IPS DF 6.9 (cell line): ENCODE measurements around the gene TENM4.
"Not testable (repeated sequence)": the region's sequence is repeated elsewhere in the genome, so short reads cannot be mapped to it uniquely, and the experiment has no call there.

Source experiments
- DNase-seq: peaks from one replicate; pipeline ENCODE4 v3.0.0-alpha.2; 2013; ENCODE audit warnings: low read depth, low spot score
- H3K27ac ChIP-seq: one replicate; pipeline ENCODE4 v1.5.1; 2013; ENCODE audit warnings: low read length, control low read depth
- H3K27me3 ChIP-seq: 2 replicates; pipeline ENCODE4 v1.6.1; 2013; ENCODE audit warnings: mild to moderate bottlenecking, low read length; ENCODE audit not compliant: control insufficient read depth, insufficient read depth
- H3K36me3 ChIP-seq: 2 replicates; pipeline ENCODE4 v1.6.1; 2013; ENCODE audit warnings: low read length; ENCODE audit not compliant: control insufficient read depth, insufficient read depth
- H3K4me1 ChIP-seq: 2 replicates; pipeline ENCODE4 v1.6.1; 2013; ENCODE audit warnings: low read length; ENCODE audit not compliant: control insufficient read depth, insufficient read depth
- H3K4me3 ChIP-seq: 2 replicates; pipeline ENCODE4 v1.5.1; 2013; ENCODE audit warnings: mild to moderate bottlenecking, low read length
- H3K9me3 ChIP-seq: 2 replicates; pipeline ENCODE4 v1.6.1; 2013; ENCODE audit warnings: low read length, inconsistent platforms; ENCODE audit not compliant: control insufficient read depth, insufficient read depth
- WGBS: extraction: QIAGEN DNeasy Blood & Tissue Kit; methylation state at CpG from one replicate; pipeline ENCODE4 v1.1.7; 2013; ENCODE audit warnings: mixed read lengths, missing lambda C conversion rate; ENCODE audit not compliant: insufficient read length, insufficient coverage; 5-methylcytosine and 5-hydroxymethylcytosine counted together

Gene TENM4

GRCh38 chr11:78832226-78832947, 608.4 kb downstream of the TENM4 start:
- H3K27me3 ChIP-seq = no peaks in the 10 kb centered on the region
- H3K4me3 ChIP-seq = no peak overlapping the region
- no CpG with 5 or more reads among the region's 7 CpGs for WGBS
- no peaks in the 10 kb centered on the region for H3K36me3 ChIP-seq
- no peaks in the 10 kb centered on the region for H3K9me3 ChIP-seq
- 0 out of 2 replicates have a peak, but pooled peaks cover 2% of the 10 kb centered on the region for H3K4me1 ChIP-seq
- no peak for DNase-seq
- no peak overlapping the region for H3K27ac ChIP-seq

- Histone ChIP-seq H3K27ac (no peak overlapping the region), H3K4me1 (0 out of 2 replicates have a peak, but pooled peaks cover 2% of the 10 kb centered on the region), H3K4me3 (no peak overlapping the region), H3K36me3 (no peaks in the 10 kb centered on the region), H3K27me3 (no peaks in the 10 kb centered on the region), H3K9me3 (no peaks in the 10 kb centered on the region)
- no peak for DNase-seq
- no CpG with 5 or more reads among the region's 4 CpGs for WGBS
These were observed 609.3 kb downstream of the TENM4 start for GRCh38 chr11:78831571-78831970.

GRCh38 chr11:78830277-78830819, 610.5 kb downstream of the TENM4 start:
- Histone ChIP-seq H3K27me3 (no peaks in the 10 kb centered on the region), H3K27ac (no peak overlapping the region), H3K4me1 (0 out of 2 replicates have a peak, but pooled peaks cover 2% of the 10 kb centered on the region), H3K9me3 (no peaks in the 10 kb centered on the region), H3K4me3 (no peak overlapping the region), H3K36me3 (no peaks in the 10 kb centered on the region)
- no peak for DNase-seq
- WGBS = no CpG with 5 or more reads among the region's 11 CpGs

- no peak for DNase-seq
- H3K4me1 ChIP-seq = 0 out of 2 replicates have a peak, but pooled peaks cover 2% of the 10 kb centered on the region
- no peaks in the 10 kb centered on the region for H3K9me3 ChIP-seq
- H3K27ac ChIP-seq = no peak overlapping the region
- no peak overlapping the region for H3K4me3 ChIP-seq
- H3K27me3 ChIP-seq = no peaks in the 10 kb centered on the region
- no peaks in the 10 kb centered on the region for H3K36me3 ChIP-seq
- no CpG with 5 or more reads among the region's 3 CpGs for WGBS
These were observed 611.7 kb downstream of the TENM4 start for GRCh38 chr11:78829146-78829545.

GRCh38 chr11:78828676-78829075, 612.2 kb downstream of the TENM4 start:
- no peaks in the 10 kb centered on the region for H3K36me3 ChIP-seq
- DNase-seq = no peak
- no CpG with 5 or more reads among the region's 1 CpG for WGBS
- H3K9me3 ChIP-seq = no peaks in the 10 kb centered on the region
- 0 out of 2 replicates have a peak, but pooled peaks cover 2% of the 10 kb centered on the region for H3K4me1 ChIP-seq
- H3K27ac ChIP-seq = no peak overlapping the region
- no peak overlapping the region for H3K4me3 ChIP-seq
- no peaks in the 10 kb centered on the region for H3K27me3 ChIP-seq

- H3K27me3 ChIP-seq, H3K36me3 ChIP-seq, H3K4me3 ChIP-seq, H3K27ac ChIP-seq, H3K9me3 ChIP-seq, DNase-seq, H3K4me1 ChIP-seq: not testable (repeated sequence)
- no CpG with 5 or more reads among the region's 4 CpGs for WGBS
These were observed 613.5 kb downstream of the TENM4 start for GRCh38 chr11:78827291-78827690.

- H3K4me1 ChIP-seq = 0 out of 2 replicates have a peak, but pooled peaks cover 2% of the 10 kb centered on the region
- H3K27me3 ChIP-seq = no peaks in the 10 kb centered on the region
- no peaks in the 10 kb centered on the region for H3K9me3 ChIP-seq
- H3K36me3 ChIP-seq = no peaks in the 10 kb centered on the region
- no peak for DNase-seq
- no peak overlapping the region for H3K27ac ChIP-seq
- no CpG with 5 or more reads among the region's 1 CpG for WGBS
- H3K4me3 ChIP-seq = no peak overlapping the region
These were observed 615.2 kb downstream of the TENM4 start for GRCh38 chr11:78825591-78826020.

GRCh38 chr11:78823588-78823987, 617.2 kb downstream of the TENM4 start:
- no peaks in the 10 kb centered on the region for H3K27me3 ChIP-seq
- no CpG with 5 or more reads among the region's 9 CpGs for WGBS
- no peaks in the 10 kb centered on the region for H3K9me3 ChIP-seq
- H3K36me3 ChIP-seq = no peaks in the 10 kb centered on the region
- no peak for DNase-seq
- no peak overlapping the region for H3K4me3 ChIP-seq
- no peak overlapping the region for H3K27ac ChIP-seq
- no peaks in the 10 kb centered on the region for H3K4me1 ChIP-seq

- no peaks in the 10 kb centered on the region for H3K4me1 ChIP-seq
- no CpG with 5 or more reads among the region's 23 CpGs for WGBS
- H3K27ac ChIP-seq = no peak overlapping the region
- no peak overlapping the region for H3K4me3 ChIP-seq
- H3K36me3 ChIP-seq = no peaks in the 10 kb centered on the region
- no peaks in the 10 kb centered on the region for H3K27me3 ChIP-seq
- no peaks in the 10 kb centered on the region for H3K9me3 ChIP-seq
- no peak for DNase-seq
These were observed 617.9 kb downstream of the TENM4 start for GRCh38 chr11:78822931-78823423.

- Histone ChIP-seq H3K9me3 (no peaks in the 10 kb centered on the region), H3K27me3 (no peaks in the 10 kb centered on the region), H3K4me3 (no peak overlapping the region), H3K4me1 (no peaks in the 10 kb centered on the region), H3K36me3 (no peaks in the 10 kb centered on the region), H3K27ac (no peak overlapping the region)
- WGBS = no CpG with 5 or more reads among the region's 9 CpGs
- DNase-seq = no peak
These were observed 619.2 kb downstream of the TENM4 start for GRCh38 chr11:78821371-78822306.
